Spleen (tissue), 11 donors: Measurements from ENCODE around the gene SACS. TPM values are rescaled to one million over a fixed set of nuclear protein-coding genes. Genes with fewer than 3 reads are reported as not detected.

Experiments
- DNase-seq: peaks from one replicate; pipeline ENCODE4 v3.0.0-alpha.2; 2020
- H3K27ac ChIP-seq, 8 donors: fragments of 200-600 bp; sonication (generic) in 7 of 8; 1 replicate in 4 of 8; 2 replicates in 4 of 8; pipeline versions ENCODE4 v1.5.0 to v1.8.0; 2016 to 2021; ENCODE audit warnings: inconsistent platforms in 4 of 8, mild to moderate bottlenecking in 4 of 8, moderate library complexity in 1 of 8
- H3K27me3 ChIP-seq, 7 donors: fragments of 200-600 bp; sonication (generic) in 6 of 7; replicated peaks in 1 of 7; 1 replicate in 4 of 7; 2 replicates in 3 of 7; pipeline versions ENCODE4 v1.5.0 to v1.8.0; 2016 to 2021; ENCODE audit warnings: inconsistent platforms in 3 of 7, mild to moderate bottlenecking in 1 of 7
- H3K36me3 ChIP-seq, 6 donors: fragments of 200-600 bp; sonication (generic) in 5 of 6; 1 replicate in 4 of 6; 2 replicates in 2 of 6; pipeline versions ENCODE4 v1.5.0 to v1.8.0; 2016 to 2021; ENCODE audit warnings: inconsistent platforms in 2 of 6
- H3K4me1 ChIP-seq, 6 donors: fragments of 200-600 bp; sonication (generic) in 5 of 6; 1 replicate in 3 of 6; 2 replicates in 3 of 6; pipeline versions ENCODE4 v1.5.0 to v1.8.0; 2016 to 2021; ENCODE audit warnings: inconsistent platforms in 3 of 6
- H3K4me3 ChIP-seq, 8 donors: fragments of 200-600 bp; sonication (generic) in 7 of 8; 1 replicate in 4 of 8; 2 replicates in 4 of 8; pipeline versions ENCODE4 v1.5.0 to v1.8.0; 2016 to 2021; ENCODE audit warnings: inconsistent platforms in 4 of 8, mild to moderate bottlenecking in 4 of 8, moderate library complexity in 2 of 8
- H3K9me3 ChIP-seq, 8 donors: fragments of 200-600 bp; sonication (generic) in 7 of 8; 1 replicate in 4 of 8; 2 replicates in 4 of 8; pipeline versions ENCODE4 v1.5.0 to v1.8.0; 2016 to 2021; ENCODE audit warnings: inconsistent platforms in 4 of 8
- POLR2A ChIP-seq, 3 donors: fragments of 450-650 bp; IDR thresholded peaks; one replicate each; pipeline ENCODE4 v1.5.1; 2017; ENCODE audit warnings: antibody characterized with exemption in 3 of 3, mild to moderate bottlenecking in 1 of 3
- POLR2AphosphoS5 ChIP-seq, 3 donors: sonication (generic); formaldehyde crosslinking; IDR thresholded peaks; one replicate each; pipeline ENCODE4 v1.5.1; 2017; ENCODE audit warnings: antibody characterized with exemption in 3 of 3
- WGBS, 5 donors: extraction: QIAGEN DNeasy Blood & Tissue Kit in 3 of 5; methylation state at CpG; one replicate each; pipeline versions ENCODE4 v1.1.5 to v1.1.7; 2013 to 2018; 5-methylcytosine and 5-hydroxymethylcytosine counted together
- intact Hi-C: fragments of 100-400 bp; cut with DNase I; formaldehyde crosslinking; loops from one replicate; pipeline ENCODE4 v1.15.0; 2023; ENCODE audit warnings: low total_unique reads
- polyA plus RNA-seq, 3 donors: library from polyadenylated mRNA; stranded (reverse); fragments of 200-250 nt; gene quantifications; one replicate each; pipeline ENCODE4 v1.2.1, GENCODE V29; 2013
- total RNA-seq, 7 donors: library from RNA; depleted of rRNA in 3 of 7; stranded (reverse); fragments of >200 nt in 3 of 7; fragmentation: NEBNext Ultra II Directional in 4 of 7; extraction: Animal tissue kit (Norgen Biotek cat#: 25700) in 4 of 7; gene quantifications; one replicate each; pipeline versions ENCODE4 v1.1.0 to v1.2.1, GENCODE V29; 2016 to 2021
- TF ChIP-seq, protein P1 (sequence below), 11 experiments: fragments of 200-600 bp in 7 of 11; fragments of 450-650 bp in 4 of 11; sonication (generic) in 4 of 11; IDR thresholded peaks in 8 of 11; conservative IDR thresholded peaks in 3 of 11; 1 replicate in 7 of 11; 2 replicates in 4 of 11; pipeline versions ENCODE4 v1.4.0 to v1.8.0; 2016 to 2021; ENCODE audit warnings: antibody characterized with exemption in 11 of 11, inconsistent platforms in 4 of 11, mild to moderate bottlenecking in 1 of 11
- donor health status: healthy with polysubstance abuse.
- donor health status: DM: no; HTN: no; CAD: no; lungs with moderate emphysema.
- donor health status: DM: no; HTN: no; CAD: no.
- donor health status: Bipolar disorder and iron deficiency.
- donor health status: healthy.
- donor health status: DM: no; HTN: no; CAD: no.
- donor health status: DM: yes; HTN: yes; CAD: no.

SACS gene
- total and polyA plus RNA-seq, 10 donors = 4.6 to 34.4 (median 23.1) TPM

DNA sequence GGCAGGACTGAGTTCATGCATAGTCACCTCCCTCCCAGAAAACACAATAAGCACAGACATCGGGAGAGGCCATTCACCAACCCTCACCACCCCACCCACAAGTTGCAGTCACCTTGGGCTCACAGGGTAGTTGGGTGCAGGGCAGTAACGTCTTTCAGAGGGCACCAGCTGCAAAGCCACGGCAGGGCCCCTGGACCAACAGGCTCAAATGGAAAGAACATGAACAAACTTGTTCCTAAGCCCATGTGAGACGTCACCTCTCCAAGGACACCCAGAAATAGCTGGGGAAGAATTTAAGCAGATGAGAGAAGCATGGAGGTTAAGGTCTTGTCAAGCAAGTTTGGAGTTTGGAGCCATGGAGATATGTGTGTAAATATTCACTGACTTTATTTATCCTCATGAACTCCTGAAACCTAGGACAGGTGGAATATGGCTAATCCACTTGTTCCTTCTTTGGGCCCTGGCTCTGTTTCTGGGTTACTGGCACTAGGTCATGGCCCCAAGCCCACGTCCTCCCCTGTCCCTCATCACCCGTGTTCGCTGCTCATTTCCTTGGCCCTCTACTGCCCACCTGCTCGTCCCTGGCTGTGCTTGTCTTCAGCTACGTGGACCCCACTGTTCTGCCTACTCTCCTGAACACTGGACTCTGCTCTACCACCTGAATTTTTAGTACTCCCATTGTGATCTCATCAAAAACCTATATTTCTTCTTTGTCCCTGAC, 40.4 kb downstream of the SACS start:
- Histone ChIP-seq H3K9me3 (no peaks in the 10 kb centered on the region), H3K4me3 (no peak overlapping the region), H3K27me3 (no peaks in the 10 kb centered on the region), H3K4me1 (no peaks in the 10 kb centered on the region), H3K27ac (no peak overlapping the region), H3K36me3 (no peaks in the 10 kb centered on the region)
- no peak for DNase-seq
- TF ChIP-seq POLR2A (IDR thresholded peaks at IDR 0.05) = no peak
- TF ChIP-seq, protein P1, sequence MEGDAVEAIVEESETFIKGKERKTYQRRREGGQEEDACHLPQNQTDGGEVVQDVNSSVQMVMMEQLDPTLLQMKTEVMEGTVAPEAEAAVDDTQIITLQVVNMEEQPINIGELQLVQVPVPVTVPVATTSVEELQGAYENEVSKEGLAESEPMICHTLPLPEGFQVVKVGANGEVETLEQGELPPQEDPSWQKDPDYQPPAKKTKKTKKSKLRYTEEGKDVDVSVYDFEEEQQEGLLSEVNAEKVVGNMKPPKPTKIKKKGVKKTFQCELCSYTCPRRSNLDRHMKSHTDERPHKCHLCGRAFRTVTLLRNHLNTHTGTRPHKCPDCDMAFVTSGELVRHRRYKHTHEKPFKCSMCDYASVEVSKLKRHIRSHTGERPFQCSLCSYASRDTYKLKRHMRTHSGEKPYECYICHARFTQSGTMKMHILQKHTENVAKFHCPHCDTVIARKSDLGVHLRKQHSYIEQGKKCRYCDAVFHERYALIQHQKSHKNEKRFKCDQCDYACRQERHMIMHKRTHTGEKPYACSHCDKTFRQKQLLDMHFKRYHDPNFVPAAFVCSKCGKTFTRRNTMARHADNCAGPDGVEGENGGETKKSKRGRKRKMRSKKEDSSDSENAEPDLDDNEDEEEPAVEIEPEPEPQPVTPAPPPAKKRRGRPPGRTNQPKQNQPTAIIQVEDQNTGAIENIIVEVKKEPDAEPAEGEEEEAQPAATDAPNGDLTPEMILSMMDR (IDR thresholded peaks at IDR 0.05 in 8 of 11, conservative IDR thresholded peaks at IDR 0.05 in 3 of 11) = no peak
- no peak for TF ChIP-seq POLR2AphosphoS5 (IDR thresholded peaks at IDR 0.05)
- 78 to 90% (median 82%) methylated on average over 9 of the region's 9 CpGs for WGBS, 5 donors
- intact Hi-C loops = no loop called here

DNA sequence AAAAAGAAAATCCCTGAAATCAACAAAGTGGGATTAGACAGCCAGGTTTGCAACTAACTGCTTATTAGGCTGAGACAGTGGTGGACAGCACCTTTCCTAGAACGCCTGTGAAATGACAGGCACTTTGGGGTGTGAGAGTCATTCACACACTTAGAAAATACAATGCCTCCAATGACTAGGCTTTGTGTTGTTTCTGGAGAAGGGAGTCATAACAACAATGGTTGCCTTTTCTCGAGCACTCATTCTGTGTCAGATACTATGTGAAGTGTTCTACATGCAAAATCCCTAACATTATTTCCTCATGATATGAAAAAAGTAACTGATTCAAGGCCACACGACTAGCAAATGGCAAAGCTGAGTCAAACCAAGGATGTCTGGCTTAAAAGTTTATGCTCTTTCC, 41.2 kb downstream of the SACS start:
- DNase-seq = no peak

DNA sequence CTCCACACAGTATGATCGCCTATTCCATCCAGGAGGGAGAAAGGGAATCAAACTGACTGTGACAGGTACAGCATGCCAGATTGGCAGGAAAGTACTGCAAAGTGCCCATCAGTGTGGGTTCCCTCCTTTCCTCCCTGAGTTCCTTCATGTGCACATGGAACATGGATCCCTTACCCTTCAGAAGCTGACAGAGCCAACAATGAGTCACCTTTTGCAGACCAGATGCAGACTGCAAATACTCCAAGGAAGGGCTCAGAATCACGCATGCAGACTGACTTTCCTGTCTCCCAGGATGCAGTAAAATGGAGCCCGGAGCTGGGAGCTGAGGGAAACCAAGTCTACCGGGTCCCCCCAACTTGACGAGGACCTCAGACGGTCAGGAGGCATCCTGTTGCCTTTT, 41.8 kb downstream of the SACS start:
- no peaks in the 10 kb centered on the region for H3K9me3 ChIP-seq
- no peak overlapping the region for H3K27ac ChIP-seq
- no peak for DNase-seq
- 79 to 97% (median 84%) methylated on average over 6 of the region's 6 CpGs for WGBS, 5 donors
- no peaks in the 10 kb centered on the region for H3K36me3 ChIP-seq
- no peaks in the 10 kb centered on the region for H3K4me1 ChIP-seq
- H3K4me3 ChIP-seq = no peak overlapping the region
- TF ChIP-seq, protein P1 (IDR thresholded peaks at IDR 0.05 in 8 of 11, conservative IDR thresholded peaks at IDR 0.05 in 3 of 11) = no peak
- no peak for TF ChIP-seq POLR2A (IDR thresholded peaks at IDR 0.05)
- TF ChIP-seq POLR2AphosphoS5 (IDR thresholded peaks at IDR 0.05) = no peak
- intact Hi-C loops = no loop called here
- no peaks in the 10 kb centered on the region for H3K27me3 ChIP-seq

More for the DNA sequence above, 41.2 kb downstream of the SACS start:
- WGBS, 5 donors = 74 to 80% (median 79%) methylated on average over 3 of the region's 3 CpGs
- H3K4me1 ChIP-seq = no peaks in the 10 kb centered on the region
- no peaks in the 10 kb centered on the region for H3K36me3 ChIP-seq
- no peak overlapping the region for H3K27ac ChIP-seq
- H3K27me3 ChIP-seq = no peaks in the 10 kb centered on the region
- H3K4me3 ChIP-seq = no peak overlapping the region
- no peaks in the 10 kb centered on the region for H3K9me3 ChIP-seq
- TF ChIP-seq POLR2AphosphoS5 (IDR thresholded peaks at IDR 0.05) = no peak
- TF ChIP-seq, protein P1 (IDR thresholded peaks at IDR 0.05 in 8 of 11, conservative IDR thresholded peaks at IDR 0.05 in 3 of 11) = no peak
- TF ChIP-seq POLR2A (IDR thresholded peaks at IDR 0.05) = no peak
- intact Hi-C loops = no loop called here

DNA sequence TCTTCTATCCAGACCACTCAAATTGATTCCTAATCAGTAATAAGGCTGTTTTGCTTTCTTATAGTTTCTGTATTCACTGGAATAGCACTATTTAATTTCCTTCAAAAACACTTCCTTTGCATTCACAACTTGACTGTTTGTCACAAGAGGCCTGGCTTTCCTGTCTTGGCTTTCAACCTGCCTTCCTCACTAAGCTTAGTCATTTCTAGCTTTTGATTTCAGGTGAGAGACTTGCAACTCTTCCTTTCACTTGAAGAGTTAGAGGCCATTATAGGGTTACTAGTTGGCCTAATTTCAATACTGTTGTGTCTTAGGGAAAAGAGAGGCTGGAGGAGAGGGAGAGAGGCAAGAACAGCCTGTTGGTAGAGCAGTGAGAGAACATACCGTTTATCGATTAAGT, 47.0 kb downstream of the SACS start:
- WGBS, 5 donors = 85 to 96% (median 91%) methylated on average over 2 of the region's 2 CpGs
- intact Hi-C loops = no loop called here
- H3K36me3 ChIP-seq = no peaks in the 10 kb centered on the region
- no peak overlapping the region for H3K27ac ChIP-seq
- H3K4me3 ChIP-seq = no peak overlapping the region
- no peaks in the 10 kb centered on the region for H3K9me3 ChIP-seq
- no peaks in the 10 kb centered on the region for H3K27me3 ChIP-seq
- H3K4me1 ChIP-seq = peaks cover 0 to 9% (median 6%) of the 10 kb centered on the region in 6 donors
- DNase-seq = no peak
- no peak for TF ChIP-seq POLR2AphosphoS5 (IDR thresholded peaks at IDR 0.05)
- TF ChIP-seq, protein P1 (IDR thresholded peaks at IDR 0.05 in 8 of 11, conservative IDR thresholded peaks at IDR 0.05 in 3 of 11) = no peak
- no peak for TF ChIP-seq POLR2A (IDR thresholded peaks at IDR 0.05)
